Measurements from ENCODE around the gene POLR1A.
A peak's percentile ranks its signal among the peaks of the same experiment; 100 is the strongest.

The POLR1A gene

GRCh38 chr2:86001326-86001725 lies 104.4 kb downstream of the POLR1A start:
- no peaks in the 10 kb centered on the region for H3K36me3 ChIP-seq
- no peak overlapping the region for H3K4me3 ChIP-seq (ENCODE audit: low read depth in 1 of 2, low read length in 1 of 2)
- H3K27ac ChIP-seq = no peak overlapping the region
- TF ChIP-seq CTCF (IDR thresholded peaks at IDR 0.05) = no peak
- peaks cover 21 to 22% of the 10 kb centered on the region in 2 experiments for H3K4me1 ChIP-seq (ENCODE audit: control insufficient read depth in 1 of 2, insufficient read depth in 1 of 2, low read depth in 1 of 2, low read length in 1 of 2)
- H3K9me3 ChIP-seq = no peaks in the 10 kb centered on the region
- H3K27me3 ChIP-seq = no peaks in the 10 kb centered on the region

- Histone ChIP-seq H3K4me1 (ENCODE audit: control insufficient read depth in 1 of 2, insufficient read depth in 1 of 2, low read depth in 1 of 2, low read length in 1 of 2) (peaks cover 21 to 22% of the 10 kb centered on the region in 2 experiments), H3K4me3 (ENCODE audit: low read depth in 1 of 2, low read length in 1 of 2) (no peak overlapping the region), H3K36me3 (no peaks in the 10 kb centered on the region), H3K9me3 (no peaks in the 10 kb centered on the region), H3K27me3 (no peaks in the 10 kb centered on the region), H3K27ac (no peak overlapping the region)
- no peak for TF ChIP-seq CTCF (IDR thresholded peaks at IDR 0.05)
Measured at GRCh38 chr2:86000938-86001312, 104.8 kb downstream of the POLR1A start.

- TF ChIP-seq CTCF (IDR thresholded peaks at IDR 0.05) = no peak
- Histone ChIP-seq H3K27me3 (no peaks in the 10 kb centered on the region), H3K4me3 (ENCODE audit: low read depth in 1 of 2, low read length in 1 of 2) (no peak overlapping the region), H3K4me1 (ENCODE audit: control insufficient read depth in 1 of 2, insufficient read depth in 1 of 2, low read depth in 1 of 2, low read length in 1 of 2) (peaks cover 21 to 22% of the 10 kb centered on the region in 2 experiments), H3K27ac (no peak overlapping the region), H3K9me3 (no peaks in the 10 kb centered on the region), H3K36me3 (no peaks in the 10 kb centered on the region)
Measured at GRCh38 chr2:86000131-86000937, 105.4 kb downstream of the POLR1A start.

GRCh38 chr2:85999061-85999831 lies 106.4 kb downstream of the POLR1A start:
- TF ChIP-seq CTCF (IDR thresholded peaks at IDR 0.05) = no peak
- Histone ChIP-seq H3K4me3 (ENCODE audit: low read depth in 1 of 2, low read length in 1 of 2) (no peak overlapping the region), H3K9me3 (no peaks in the 10 kb centered on the region), H3K27me3 (no peaks in the 10 kb centered on the region), H3K36me3 (no peaks in the 10 kb centered on the region), H3K27ac (peak overlapping the region; percentile 67), H3K4me1 (ENCODE audit: control insufficient read depth in 1 of 2, insufficient read depth in 1 of 2, low read depth in 1 of 2, low read length in 1 of 2) (peaks cover 25 to 27% of the 10 kb centered on the region in 2 experiments)

- no peak for TF ChIP-seq CTCF (IDR thresholded peaks at IDR 0.05)
- Histone ChIP-seq H3K4me3 (ENCODE audit: low read depth in 1 of 2, low read length in 1 of 2) (no peak overlapping the region), H3K27ac (peak overlapping the region; percentile 67), H3K9me3 (no peaks in the 10 kb centered on the region), H3K27me3 (no peaks in the 10 kb centered on the region), H3K36me3 (no peaks in the 10 kb centered on the region), H3K4me1 (ENCODE audit: control insufficient read depth in 1 of 2, insufficient read depth in 1 of 2, low read depth in 1 of 2, low read length in 1 of 2) (peaks cover 32 to 34% of the 10 kb centered on the region in 2 experiments)
Measured at GRCh38 chr2:85998071-85998991, 107.4 kb downstream of the POLR1A start.
